Mesothelial cell of epicardium (in vitro differentiated cells): ENCODE results near the gene NRCAM. TPM values are rescaled to one million over a fixed set of nuclear protein-coding genes. Genes with fewer than 3 reads are reported as not detected.
"Not testable (repeated sequence)": the region's sequence is repeated elsewhere in the genome, so short reads cannot be mapped to it uniquely, and the experiment has no call there.

Experiments
- DNase-seq, 2 experiments: peaks; one replicate each; pipeline ENCODE4 v3.0.0; 2021; ENCODE audit warnings: low spot score in 2 of 2; ENCODE audit not compliant: unreplicated experiment in 2 of 2
- H3K27ac Mint-ChIP-seq: 2 replicates; pipeline ENCODE4 v1.8.0; 2021; ENCODE audit warnings: mixed read lengths
- H3K27me3 Mint-ChIP-seq: 2 replicates; pipeline ENCODE4 v1.8.0; 2021; ENCODE audit warnings: low read depth, mixed read lengths
- H3K36me3 Mint-ChIP-seq: 2 replicates; pipeline ENCODE4 v1.8.0; 2021; ENCODE audit warnings: mixed read lengths
- H3K4me1 Mint-ChIP-seq: 2 replicates; pipeline ENCODE4 v1.8.0; 2021; ENCODE audit warnings: mixed read lengths
- H3K4me3 Mint-ChIP-seq: 2 replicates; pipeline ENCODE4 v1.8.0; 2021; ENCODE audit warnings: mild to moderate bottlenecking, moderate library complexity, mixed read lengths
- H3K9me3 Mint-ChIP-seq: 2 replicates; pipeline ENCODE4 v1.8.0; 2021; ENCODE audit warnings: mixed read lengths
- CTCF ChIP-seq: fragments of 200-600 bp; sonication (generic); IDR thresholded peaks from one replicate; pipeline ENCODE4 v1.5.0; 2021; ENCODE audit warnings: antibody characterized with exemption; ENCODE audit not compliant: unreplicated experiment
- total RNA-seq: library from RNA; stranded (reverse); gene quantifications from 3 replicates; pipeline ENCODE4 v1.2.1, GENCODE V29; 2021

The NRCAM gene
- 5.0 to 6.2 TPM (median 5.7 TPM) in 3 replicates for total RNA-seq

GRCh38 chr7:108455998-108456677 lies at the start of gene NRCAM:
NRCAM (minus strand) TSS chr7:108456436; CDS start chr7:108240064, 216,372 bp downstream.
- Mint-ChIP-seq H3K27ac (no peak within 1 kb of the TSS), H3K4me3 (peak within 1 kb of the TSS; percentile 76), H3K9me3 (no peaks in the 10 kb centered on the region), H3K27me3 (peaks cover 74% of the 10 kb centered on the region), H3K36me3 (no peaks in the 10 kb centered on the region), H3K4me1 (peaks cover 11% of the 10 kb centered on the region)
- TF ChIP-seq CTCF, result no peak
- peak; percentile 60 to 75 for DNase-seq

GRCh38 chr7:108504576-108504975 lies 48.3 kb upstream of the NRCAM start:
- H3K27ac Mint-ChIP-seq, H3K4me1 Mint-ChIP-seq, H3K9me3 Mint-ChIP-seq, H3K4me3 Mint-ChIP-seq, H3K27me3 Mint-ChIP-seq, DNase-seq: not testable (repeated sequence)
- H3K36me3 Mint-ChIP-seq, result peaks cover 16% of the 10 kb centered on the region

GRCh38 chr7:108503112-108504026 lies 47.1 kb upstream of the NRCAM start:
- Mint-ChIP-seq H3K27me3 (no peaks in the 10 kb centered on the region), H3K27ac (no peak overlapping the region), H3K4me1 (no peaks in the 10 kb centered on the region)

GRCh38 chr7:108499566-108499965 lies 43.3 kb upstream of the NRCAM start:
- Mint-ChIP-seq H3K36me3 (peaks cover 10% of the 10 kb centered on the region), H3K27ac (no peak overlapping the region), H3K9me3 (no peaks in the 10 kb centered on the region), H3K27me3 (no peaks in the 10 kb centered on the region), H3K4me1 (no peaks in the 10 kb centered on the region), H3K4me3 (no peak overlapping the region)
- no peak for DNase-seq
- no peak for TF ChIP-seq CTCF

More at GRCh38 chr7:108503112-108504026, 47.1 kb upstream of the NRCAM start:
- DNase-seq, result no peak
- peaks cover 16% of the 10 kb centered on the region for H3K36me3 Mint-ChIP-seq
- no peak overlapping the region for H3K4me3 Mint-ChIP-seq
- H3K9me3 Mint-ChIP-seq, result no peaks in the 10 kb centered on the region
- no peak for TF ChIP-seq CTCF

GRCh38 chr7:108498481-108498880 lies 42.2 kb upstream of the NRCAM start:
- Mint-ChIP-seq H3K4me3 (no peak overlapping the region), H3K27ac (no peak overlapping the region), H3K27me3 (no peaks in the 10 kb centered on the region), H3K36me3 (peaks cover 11% of the 10 kb centered on the region), H3K9me3 (no peaks in the 10 kb centered on the region), H3K4me1 (no peaks in the 10 kb centered on the region)
- TF ChIP-seq CTCF, result no peak
- no peak for DNase-seq
